MCF 10A (cell line): ENCODE results near the gene LRRC42. TPM values are rescaled to one million over a fixed set of nuclear protein-coding genes. Genes with fewer than 3 reads are reported as not detected.

ENCODE experiments used
- BruUV-seq: library from RNA; stranded (reverse); fragments of 400-500 nt; replicated peaks from 2 replicates; lab custom pipeline; 2021; lab: Mats Ljungman, UMichigan
- CTCF ChIA-PET: fragments of 300-600 bp; sonication (Branson Sonifier 250); formaldehyde crosslinking; extraction: SDS; loops from one replicate; lab custom pipeline; 2021; ENCODE audit warnings: antibody characterized with exemption, inconsistent platforms; lab: Yijun Ruan, JAX
- POLR2A ChIA-PET: fragments of 300-600, 350-650 bp; sonication (Branson Sonifier 250); formaldehyde crosslinking; extraction: SDS; loops from one replicate; lab custom pipeline; 2020; ENCODE audit warnings: antibody characterized with exemption, inconsistent platforms; lab: Yijun Ruan, JAX
- DNase-seq: peaks from one replicate; pipeline ENCODE4 v3.0.0-alpha.2; 2018; ENCODE audit not compliant: unreplicated experiment
- H3K27ac Mint-ChIP-seq: one replicate; pipeline ENCODE4 v1.8.0; 2022; ENCODE audit warnings: mild to moderate bottlenecking, low read depth, mixed read lengths; ENCODE audit not compliant: unreplicated experiment
- H3K27me3 Mint-ChIP-seq: one replicate; pipeline ENCODE4 v1.8.0; 2022; ENCODE audit warnings: mixed read lengths; ENCODE audit not compliant: insufficient read depth, unreplicated experiment
- H3K36me3 Mint-ChIP-seq: one replicate; pipeline ENCODE4 v1.8.0; 2022; ENCODE audit warnings: mild to moderate bottlenecking, moderate library complexity, mixed read lengths; ENCODE audit not compliant: insufficient read depth, unreplicated experiment
- H3K4me1 Mint-ChIP-seq: one replicate; pipeline ENCODE4 v1.8.0; 2022; ENCODE audit warnings: mixed read lengths; ENCODE audit not compliant: insufficient read depth, unreplicated experiment
- H3K4me3 Mint-ChIP-seq: one replicate; pipeline ENCODE4 v1.8.0; 2022; ENCODE audit warnings: mild to moderate bottlenecking, moderate library complexity, mixed read lengths; ENCODE audit not compliant: unreplicated experiment
- H3K9me3 Mint-ChIP-seq: one replicate; pipeline ENCODE4 v1.8.0; 2022; ENCODE audit warnings: mixed read lengths; ENCODE audit not compliant: unreplicated experiment
- intact Hi-C: fragments of 100-400 bp; cut with micrococcal nuclease; formaldehyde crosslinking; loops from 2 replicates; pipeline ENCODE4 v1.14.1; 2022
- total RNA-seq: library from RNA; stranded (reverse); gene quantifications from 2 replicates; pipeline ENCODE4 v1.2.3, GENCODE V29; 2022
- TF ChIP-seq, protein P1 (sequence below): fragments of 200-600 bp; IDR thresholded peaks from one replicate; pipeline ENCODE4 v1.8.0; 2022; ENCODE audit warnings: antibody characterized with exemption, mild to moderate bottlenecking; ENCODE audit not compliant: unreplicated experiment

Gene LRRC42
- total RNA-seq, 1 experiment from 2014 or later: 41.2 TPM

DNA sequence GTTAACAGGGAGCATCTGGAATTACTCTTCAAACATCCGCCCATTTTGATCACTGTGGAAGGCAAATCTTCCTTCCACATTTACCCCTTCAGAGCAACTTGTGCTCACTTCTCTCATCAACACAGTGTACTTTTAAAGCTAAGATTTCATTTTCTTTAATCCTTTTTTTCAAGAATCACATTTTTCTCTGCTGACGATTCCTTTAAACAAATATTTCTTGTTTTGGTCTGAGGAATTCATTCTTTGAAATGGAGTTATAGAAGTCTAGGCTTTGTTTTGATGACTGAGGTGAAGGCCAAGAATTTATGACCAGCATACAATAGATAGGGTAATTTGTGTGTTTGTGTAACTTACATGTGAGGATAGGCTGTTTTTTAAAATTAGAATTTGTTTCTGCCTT, 25.6 kb downstream of the LRRC42 start:
- H3K27ac Mint-ChIP-seq: no peak overlapping the region

GRCh38 chr1:53975861-53976260, 29.7 kb downstream of the LRRC42 start:
- no peak overlapping the region for H3K4me3 Mint-ChIP-seq
- TF ChIP-seq, protein P1, sequence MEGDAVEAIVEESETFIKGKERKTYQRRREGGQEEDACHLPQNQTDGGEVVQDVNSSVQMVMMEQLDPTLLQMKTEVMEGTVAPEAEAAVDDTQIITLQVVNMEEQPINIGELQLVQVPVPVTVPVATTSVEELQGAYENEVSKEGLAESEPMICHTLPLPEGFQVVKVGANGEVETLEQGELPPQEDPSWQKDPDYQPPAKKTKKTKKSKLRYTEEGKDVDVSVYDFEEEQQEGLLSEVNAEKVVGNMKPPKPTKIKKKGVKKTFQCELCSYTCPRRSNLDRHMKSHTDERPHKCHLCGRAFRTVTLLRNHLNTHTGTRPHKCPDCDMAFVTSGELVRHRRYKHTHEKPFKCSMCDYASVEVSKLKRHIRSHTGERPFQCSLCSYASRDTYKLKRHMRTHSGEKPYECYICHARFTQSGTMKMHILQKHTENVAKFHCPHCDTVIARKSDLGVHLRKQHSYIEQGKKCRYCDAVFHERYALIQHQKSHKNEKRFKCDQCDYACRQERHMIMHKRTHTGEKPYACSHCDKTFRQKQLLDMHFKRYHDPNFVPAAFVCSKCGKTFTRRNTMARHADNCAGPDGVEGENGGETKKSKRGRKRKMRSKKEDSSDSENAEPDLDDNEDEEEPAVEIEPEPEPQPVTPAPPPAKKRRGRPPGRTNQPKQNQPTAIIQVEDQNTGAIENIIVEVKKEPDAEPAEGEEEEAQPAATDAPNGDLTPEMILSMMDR: no peak
- DNase-seq: no peak
- H3K36me3 Mint-ChIP-seq: peaks cover 21% of the 10 kb centered on the region
- BruUV-seq: no TSS peak
- H3K27ac Mint-ChIP-seq: no peak overlapping the region
- H3K4me1 Mint-ChIP-seq: no peaks in the 10 kb centered on the region
- no peaks in the 10 kb centered on the region for H3K9me3 Mint-ChIP-seq
- intact Hi-C loops: no loop called here
- ChIA-PET POLR2A (no interaction called here), CTCF (interaction anchor here (0.6 to 1.2 kb wide), 3 partner anchors 104 to 569 kb away, joined by 3 to 4 read pairs (median 3); no protein-coding TSS in a partner anchor)
- no peaks in the 10 kb centered on the region for H3K27me3 Mint-ChIP-seq

More for the DNA sequence above, 25.6 kb downstream of the LRRC42 start:
- no TSS peak for BruUV-seq
- Mint-ChIP-seq H3K4me3 (no peak overlapping the region), H3K9me3 (no peaks in the 10 kb centered on the region), H3K4me1 (no peaks in the 10 kb centered on the region), H3K36me3 (peaks cover 59% of the 10 kb centered on the region), H3K27me3 (no peaks in the 10 kb centered on the region)
- CTCF ChIA-PET: interaction anchor here (0.9 to 3.0 kb wide), 2 partner anchors 8 to 12 kb away, joined by 3 to 19 read pairs; no protein-coding TSS in a partner anchor
- TF ChIP-seq, protein P1: no peak
- no peak for DNase-seq
- POLR2A ChIA-PET: no interaction called here
- intact Hi-C loops: no loop called here

GRCh38 chr1:53979712-53980450, 33.7 kb downstream of the LRRC42 start:
- no peak for DNase-seq
- Mint-ChIP-seq H3K27me3 (no peaks in the 10 kb centered on the region), H3K27ac (no peak overlapping the region), H3K9me3 (no peaks in the 10 kb centered on the region), H3K36me3 (peaks cover 5% of the 10 kb centered on the region), H3K4me3 (no peak overlapping the region), H3K4me1 (no peaks in the 10 kb centered on the region)
- TF ChIP-seq, protein P1: no peak
- ChIA-PET POLR2A (no interaction called here), CTCF (interaction anchor here (0.6 to 1.0 kb wide), 2 partner anchors 8 to 101 kb away, joined by 3 read pairs; no protein-coding TSS in a partner anchor)
- intact Hi-C loops: no loop called here
- BruUV-seq: no TSS peak

GRCh38 chr1:53981220-53981619, 35.1 kb downstream of the LRRC42 start:
- H3K9me3 Mint-ChIP-seq: no peaks in the 10 kb centered on the region
- intact Hi-C loops: no loop called here
- no peak overlapping the region for H3K4me3 Mint-ChIP-seq
- H3K4me1 Mint-ChIP-seq: no peaks in the 10 kb centered on the region
- ChIA-PET CTCF (no interaction called here), POLR2A (no interaction called here)
- H3K27ac Mint-ChIP-seq: no peak overlapping the region
- TF ChIP-seq, protein P1: no peak
- BruUV-seq: no TSS peak
- no peaks in the 10 kb centered on the region for H3K27me3 Mint-ChIP-seq
- H3K36me3 Mint-ChIP-seq: no peaks in the 10 kb centered on the region
- DNase-seq: no peak
